GM12864 (cell line): Measurements from ENCODE around the gene CYTH1.
A peak's percentile ranks its signal among the peaks of the same experiment; 100 is the strongest.
"Not testable (repeated sequence)": the region's sequence is repeated elsewhere in the genome, so short reads cannot be mapped to it uniquely, and the experiment has no call there.

Experiments
- DNase-seq: peaks from one replicate; pipeline ENCODE4 v3.0.0-alpha.2; 2011; ENCODE audit warnings: low read depth
- H3K4me3 ChIP-seq: 2 replicates; pipeline ENCODE4 v1.5.1; 2011; ENCODE audit warnings: mild to moderate bottlenecking, low read depth, low read length, control low read depth
- CTCF ChIP-seq: IDR thresholded peaks from 2 replicates; pipeline ENCODE4 v1.5.1; 2011; ENCODE audit warnings: low read depth, mild to moderate bottlenecking, moderate library complexity, low read length, control low read depth, inconsistent platforms; ENCODE audit errors: missing control alignments

Gene CYTH1

DNA sequence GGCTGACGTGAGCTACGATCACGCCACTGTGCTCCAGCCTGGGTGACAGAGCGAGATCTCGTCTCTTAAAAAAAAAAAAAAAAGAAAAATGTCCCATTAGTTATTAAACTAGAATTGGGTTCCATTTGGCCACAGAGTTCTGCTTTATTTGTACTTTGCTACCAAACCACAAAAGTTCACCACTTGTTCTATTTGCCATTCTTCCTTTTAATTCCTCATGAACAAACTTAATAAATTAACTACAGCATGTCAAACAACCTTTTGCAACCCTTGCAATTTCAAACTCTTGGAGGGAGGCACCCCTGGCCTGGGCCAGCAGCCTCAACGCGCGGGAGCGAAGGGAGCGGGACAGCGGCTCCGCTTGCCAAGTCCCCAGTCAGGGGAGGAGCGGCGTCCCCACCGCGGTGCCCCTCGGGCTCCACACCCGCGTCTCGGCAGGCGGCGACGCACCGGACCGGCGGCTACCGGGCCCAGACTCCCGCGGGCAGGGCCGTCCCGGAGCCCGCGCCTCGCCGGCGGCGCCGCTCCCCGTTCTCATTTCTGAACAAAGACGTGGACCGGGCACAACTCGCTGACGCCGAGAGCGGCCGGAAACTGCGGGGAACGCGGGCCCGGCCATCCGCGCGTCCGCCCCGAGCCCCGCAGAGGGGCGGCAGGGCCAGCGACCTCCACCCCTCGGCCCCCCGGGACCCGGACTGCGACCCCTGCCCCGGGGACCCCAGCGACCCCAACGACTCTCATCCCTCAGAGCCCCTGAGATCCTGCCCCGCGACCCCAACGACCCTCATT lies 775 bp downstream of the CYTH1 start:
- DNase-seq = no peak
- H3K4me3 ChIP-seq = peak overlapping the region; percentile 78
- TF ChIP-seq CTCF = no peak

GRCh38 chr17:78780335-78780734 lies 1.7 kb downstream of the CYTH1 start:
- peak overlapping the region; percentile 78 for H3K4me3 ChIP-seq
- TF ChIP-seq CTCF = no peak
- no peak for DNase-seq

DNA sequence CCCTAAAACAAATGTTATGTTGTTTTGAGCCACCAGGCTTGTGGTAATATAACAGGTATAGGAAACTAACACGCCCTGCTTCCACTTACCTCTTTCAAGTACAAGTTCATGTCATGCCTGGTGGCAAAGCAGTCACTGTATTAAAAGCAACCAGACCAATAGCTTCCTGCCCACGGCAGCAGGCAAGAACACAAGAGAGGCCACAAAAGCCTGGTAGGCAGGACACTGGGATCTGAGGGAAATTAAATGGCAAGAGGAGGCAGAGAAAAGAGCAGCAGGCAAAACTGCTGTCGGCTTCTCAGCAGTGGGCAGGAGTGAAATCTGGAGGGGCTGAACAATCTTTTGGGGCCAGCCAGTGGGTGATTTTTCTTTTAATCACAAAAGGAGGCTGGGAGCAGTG lies 2.2 kb downstream of the CYTH1 start:
- peak overlapping the region; percentile 78 for H3K4me3 ChIP-seq
- no peak for TF ChIP-seq CTCF
- DNase-seq = peak; percentile 84

DNA sequence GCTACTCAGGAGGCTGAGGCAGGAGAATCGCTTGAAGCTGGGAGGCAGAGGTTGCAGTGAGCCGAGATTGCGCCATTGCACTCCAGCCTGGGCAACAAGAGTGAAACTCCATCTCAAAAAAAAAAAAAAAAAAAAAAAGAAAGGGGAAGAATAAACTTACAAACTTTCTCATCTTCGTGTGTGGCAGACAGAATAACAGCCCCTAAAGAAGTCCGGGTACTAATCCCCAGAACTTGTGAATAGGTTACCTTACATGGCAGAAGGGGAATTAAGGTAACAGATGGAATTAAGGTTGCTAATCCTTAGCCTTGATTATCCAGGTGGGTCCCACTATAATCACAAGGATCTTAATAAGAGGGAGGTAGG lies 2.8 kb downstream of the CYTH1 start:
- peak overlapping the region; percentile 78 for H3K4me3 ChIP-seq
- not testable (repeated sequence) for DNase-seq

GRCh38 chr17:78777881-78778280 lies 4.2 kb downstream of the CYTH1 start:
- no peak for TF ChIP-seq CTCF
- H3K4me3 ChIP-seq = no peak overlapping the region
- DNase-seq = no peak

DNA sequence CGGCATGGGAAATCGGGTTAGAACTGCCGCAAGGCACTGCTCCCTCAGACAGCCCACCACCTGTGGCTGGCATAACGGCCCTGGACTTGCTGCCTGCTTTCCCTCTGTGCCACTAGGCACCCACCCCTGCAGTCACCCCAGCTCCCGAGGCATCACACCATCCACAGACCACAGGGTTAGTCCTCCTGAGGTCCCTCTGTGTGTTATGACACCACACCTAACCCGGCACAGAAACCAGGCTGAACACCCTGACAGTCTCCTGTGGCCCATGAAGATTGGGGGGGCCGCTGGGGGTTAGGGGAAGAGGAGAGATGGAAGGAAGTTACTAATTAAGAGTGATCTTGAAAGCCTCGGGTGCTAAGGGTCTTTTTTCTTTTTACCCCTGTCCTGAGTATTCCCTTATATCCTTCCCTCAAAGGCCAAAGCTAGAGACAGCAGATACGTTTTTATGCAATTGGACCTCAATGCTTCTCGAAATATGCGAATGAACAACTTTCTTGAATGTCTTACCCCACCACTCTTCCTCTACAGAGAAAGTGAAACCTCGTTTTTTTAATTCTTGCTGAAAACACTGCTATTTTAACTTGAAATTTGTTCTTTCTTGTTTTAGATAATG lies 7.0 kb downstream of the CYTH1 start:
- TF ChIP-seq CTCF = peak; percentile 0
- peak overlapping the region; percentile 59 for H3K4me3 ChIP-seq
- DNase-seq = no peak

DNA sequence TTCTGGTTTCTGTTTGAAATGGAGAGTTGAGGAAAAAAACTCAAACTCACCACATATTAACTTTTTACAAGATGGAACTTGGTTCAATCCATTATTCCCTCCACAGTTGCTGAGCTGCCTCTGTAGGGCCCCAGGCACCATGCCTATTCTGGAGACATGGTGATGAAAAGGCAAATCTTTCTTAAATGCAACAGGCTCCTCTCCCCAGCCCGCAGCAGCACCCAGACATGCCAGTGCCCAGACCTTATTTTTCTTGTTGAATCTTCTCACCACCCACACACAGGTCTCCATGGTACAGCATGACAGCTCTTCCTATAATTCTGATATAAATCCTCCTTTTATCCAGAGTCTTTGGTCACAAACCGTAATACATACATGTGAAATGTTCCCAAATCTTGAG lies 7.6 kb downstream of the CYTH1 start:
- peak overlapping the region; percentile 59 for H3K4me3 ChIP-seq
- no peak for TF ChIP-seq CTCF
- no peak for DNase-seq
